Karpas-422 (cell line): ENCODE results near the gene FGFBP2. TPM values are rescaled to one million over a fixed set of nuclear protein-coding genes. Genes with fewer than 3 reads are reported as not detected.
A peak's percentile ranks its signal among the peaks of the same experiment; 100 is the strongest.

Source experiments
- DNase-seq: peaks from one replicate; pipeline ENCODE4 v3.0.0-alpha.2; 2015
- H2AFZ ChIP-seq: fragments of 200-600 bp; sonication (generic); 2 replicates; pipeline ENCODE4 v1.6.1; 2014; ENCODE audit warnings: antibody characterized with exemption, low read length, mixed read lengths
- H3K27ac ChIP-seq: fragments of 200-600 bp; sonication (generic); 2 replicates; pipeline ENCODE4 v1.5.1; 2014; ENCODE audit warnings: mild to moderate bottlenecking, low read length, moderate library complexity
- H3K27me3 ChIP-seq: fragments of 200-600 bp; sonication (generic); 2 replicates; pipeline ENCODE4 v1.6.1; 2014; ENCODE audit warnings: low read length, mixed read lengths
- H3K36me3 ChIP-seq: fragments of 200-600 bp; sonication (generic); 2 replicates; pipeline ENCODE4 v1.6.1; 2014; ENCODE audit warnings: low read length, mixed read lengths; ENCODE audit not compliant: insufficient read depth
- H3K4me1 ChIP-seq: fragments of 200-600 bp; sonication (generic); 2 replicates; pipeline ENCODE4 v1.6.1; 2014; ENCODE audit warnings: mild to moderate bottlenecking, low read length, mixed read lengths
- H3K4me2 ChIP-seq: fragments of 200-600 bp; sonication (generic); 2 replicates; pipeline ENCODE4 v1.6.1; 2014; ENCODE audit warnings: low read length, low read depth, mild to moderate bottlenecking; ENCODE audit not compliant: poor library complexity, severe bottlenecking
- H3K4me3 ChIP-seq: fragments of 200-600 bp; sonication (generic); 2 replicates; pipeline ENCODE4 v1.5.1; 2014; ENCODE audit warnings: mild to moderate bottlenecking, antibody characterized with exemption, low read length, mixed read lengths
- H3K79me2 ChIP-seq: fragments of 200-600 bp; sonication (generic); 2 replicates; pipeline ENCODE4 v1.6.1; 2014; ENCODE audit warnings: mild to moderate bottlenecking, low read length, mixed read lengths
- H3K9ac ChIP-seq: fragments of 200-600 bp; sonication (generic); 2 replicates; pipeline ENCODE4 v1.6.0; 2014; ENCODE audit warnings: low read length
- H3K9me2 ChIP-seq: fragments of 200-600 bp; sonication (generic), shearing (Covaris generic); replicated peaks from 2 replicates; pipeline ENCODE4 v1.6.0; 2014; ENCODE audit warnings: mild to moderate bottlenecking, low read length, moderate library complexity; ENCODE audit not compliant: insufficient read depth
- H3K9me3 ChIP-seq: fragments of 300-700, 200-600 bp; sonication (generic); 2 replicates; pipeline ENCODE4 v1.6.1; 2014; ENCODE audit warnings: low read length, mixed read lengths
- H4K20me1 ChIP-seq: fragments of 200-600 bp; sonication (generic); 2 replicates; pipeline ENCODE4 v1.6.1; 2014; ENCODE audit warnings: mild to moderate bottlenecking, antibody characterized with exemption, low read length, low read depth; ENCODE audit not compliant: insufficient read depth
- total RNA-seq: library from RNA; depleted of rRNA; stranded (reverse); fragments of >200 nt; shearing (Covaris generic); gene quantifications from 2 replicates; pipeline ENCODE4 v1.2.3, GENCODE V29; 2014; ENCODE audit warnings: low replicate concordance

FGFBP2 gene
- total RNA-seq, 1 experiment from 2014 or later: not detected

- Histone ChIP-seq H3K79me2 (no peaks in the 10 kb centered on the region), H3K27ac (no peak overlapping the region), H3K9me3 (no peaks in the 10 kb centered on the region), H3K36me3 (no peaks in the 10 kb centered on the region), H3K27me3 (no peaks in the 10 kb centered on the region), H2AFZ (no peak overlapping the region), H3K4me1 (no peaks in the 10 kb centered on the region), H3K9me2 (no peaks in the 10 kb centered on the region), H3K4me2 (no peak overlapping the region), H3K9ac (no peak overlapping the region), H4K20me1 (no peaks in the 10 kb centered on the region), H3K4me3 (no peak overlapping the region)
- DNase-seq: no peak
Measured at GRCh38 chr4:15961781-15962510, 1.0 kb downstream of the FGFBP2 start.

- H3K4me1 ChIP-seq: peaks cover 2% of the 10 kb centered on the region; the same call in 1 of the 2 replicates
- H3K4me3 ChIP-seq: no peak overlapping the region
- H3K79me2 ChIP-seq: no peaks in the 10 kb centered on the region
- DNase-seq: no peak
- H3K27me3 ChIP-seq: no peaks in the 10 kb centered on the region
- H3K9me2 ChIP-seq: no peaks in the 10 kb centered on the region
- no peak overlapping the region for H3K4me2 ChIP-seq
- H4K20me1 ChIP-seq: no peaks in the 10 kb centered on the region
- no peak overlapping the region for H3K27ac ChIP-seq
- H3K9ac ChIP-seq: no peak overlapping the region
- no peaks in the 10 kb centered on the region for H3K9me3 ChIP-seq
- H2AFZ ChIP-seq: no peak overlapping the region
- no peaks in the 10 kb centered on the region for H3K36me3 ChIP-seq
Measured at GRCh38 chr4:15958562-15958961, 4.4 kb downstream of the FGFBP2 start.

DNA sequence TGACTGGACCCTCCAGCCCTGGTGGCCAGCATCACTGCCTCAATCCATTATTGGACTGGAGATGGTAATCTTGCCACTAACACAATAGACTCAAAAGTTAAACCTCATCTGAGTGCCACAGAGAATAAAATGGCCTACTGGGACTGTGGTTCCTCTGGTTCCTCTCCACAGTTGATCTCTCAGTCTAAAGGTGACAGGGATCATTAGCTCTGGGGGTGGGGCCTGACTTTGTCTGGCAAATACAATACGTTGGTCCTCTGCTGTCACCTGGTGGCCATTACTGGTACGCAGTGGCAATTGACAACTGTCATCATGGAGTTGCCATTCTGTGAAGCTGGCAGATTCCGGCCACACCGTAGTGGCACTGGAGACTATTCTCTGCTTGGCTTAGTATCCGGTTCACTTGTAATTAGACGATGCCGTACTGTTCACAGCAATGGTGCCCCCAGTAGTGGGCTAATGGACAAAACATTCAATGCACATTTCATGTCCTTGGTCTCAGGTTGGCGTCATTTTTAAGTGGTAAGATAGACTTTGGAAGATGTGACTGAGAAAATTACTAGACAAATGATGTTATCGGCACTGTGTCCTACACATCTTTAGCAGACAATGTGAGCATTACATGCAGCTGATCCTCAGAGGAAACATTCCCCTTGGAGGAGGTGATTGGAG lies 6.7 kb downstream of the FGFBP2 start:
- Histone ChIP-seq H3K9ac (no peak overlapping the region), H3K27ac (no peak overlapping the region), H3K4me1 (peaks cover 2% of the 10 kb centered on the region; the same call in 1 of the 2 replicates), H2AFZ (no peak overlapping the region), H3K9me2 (no peaks in the 10 kb centered on the region), H3K4me3 (no peak overlapping the region), H3K27me3 (no peaks in the 10 kb centered on the region), H3K79me2 (no peaks in the 10 kb centered on the region), H3K36me3 (no peaks in the 10 kb centered on the region), H4K20me1 (no peaks in the 10 kb centered on the region), H3K4me2 (no peak overlapping the region), H3K9me3 (no peaks in the 10 kb centered on the region)
- peak; percentile 93 for DNase-seq

DNA sequence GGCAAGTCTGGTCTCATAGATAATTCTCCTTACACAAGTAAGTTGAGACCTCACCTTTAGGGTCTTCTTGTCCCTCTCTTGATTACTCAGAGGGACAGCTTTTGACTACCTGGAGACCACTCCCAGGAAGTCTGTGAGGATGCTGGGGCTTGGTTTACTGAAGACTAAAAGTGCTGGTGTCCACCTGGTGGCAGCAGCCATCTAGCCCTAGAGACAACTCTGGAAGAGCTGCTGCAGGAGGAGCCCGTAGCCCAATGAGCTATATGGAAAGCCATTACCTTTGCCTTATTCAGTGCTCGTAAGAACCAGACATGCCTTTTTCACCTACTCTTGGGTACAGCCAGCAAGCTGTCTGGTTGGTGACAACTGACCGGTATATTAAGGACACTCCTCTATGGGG lies 7.3 kb downstream of the FGFBP2 start:
- Histone ChIP-seq H3K4me2 (no peak overlapping the region), H4K20me1 (no peaks in the 10 kb centered on the region), H3K4me1 (peaks cover 2% of the 10 kb centered on the region; the same call in 1 of the 2 replicates), H3K36me3 (no peaks in the 10 kb centered on the region), H3K27me3 (no peaks in the 10 kb centered on the region), H3K9me2 (no peaks in the 10 kb centered on the region), H3K9me3 (no peaks in the 10 kb centered on the region), H3K27ac (no peak overlapping the region), H3K79me2 (no peaks in the 10 kb centered on the region), H3K4me3 (no peak overlapping the region), H2AFZ (no peak overlapping the region), H3K9ac (no peak overlapping the region)
- no peak for DNase-seq

GRCh38 chr4:15953625-15954024 lies 9.3 kb downstream of the FGFBP2 start:
- H3K79me2 ChIP-seq: no peaks in the 10 kb centered on the region
- no peak overlapping the region for H3K4me3 ChIP-seq
- no peaks in the 10 kb centered on the region for H3K27me3 ChIP-seq
- no peaks in the 10 kb centered on the region for H3K36me3 ChIP-seq
- H3K9me2 ChIP-seq: no peaks in the 10 kb centered on the region
- H3K9ac ChIP-seq: no peak overlapping the region
- H3K4me1 ChIP-seq: peaks cover 2% of the 10 kb centered on the region; the same call in 1 of the 2 replicates
- H2AFZ ChIP-seq: no peak overlapping the region
- no peak for DNase-seq
- no peak overlapping the region for H3K27ac ChIP-seq
- no peaks in the 10 kb centered on the region for H3K9me3 ChIP-seq
- H3K4me2 ChIP-seq: no peak overlapping the region
- no peaks in the 10 kb centered on the region for H4K20me1 ChIP-seq

DNA sequence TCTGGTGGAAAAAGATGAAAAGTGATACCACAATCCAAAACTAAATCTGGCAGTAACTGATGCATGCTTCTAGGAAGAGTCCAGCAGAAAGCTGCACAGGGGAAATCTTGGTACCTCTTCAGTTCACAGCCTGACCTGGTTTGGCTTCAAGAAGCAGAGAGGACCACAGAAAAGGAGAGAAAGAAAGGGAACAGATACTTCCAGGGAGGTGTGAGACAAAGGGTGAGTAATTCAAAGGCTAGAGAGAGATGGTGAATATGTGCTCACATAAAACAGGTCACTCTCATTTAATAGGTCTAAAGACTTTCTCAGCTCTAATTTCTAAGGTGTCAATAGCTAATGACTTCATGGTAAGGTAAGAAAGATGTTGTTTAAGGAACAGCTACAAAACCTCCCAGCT lies 11.2 kb downstream of the FGFBP2 start:
- Histone ChIP-seq H3K9me2 (no peaks in the 10 kb centered on the region), H3K27me3 (no peaks in the 10 kb centered on the region), H3K4me1 (peaks cover 2% of the 10 kb centered on the region; the same call in 1 of the 2 replicates), H3K36me3 (no peaks in the 10 kb centered on the region), H3K9me3 (no peaks in the 10 kb centered on the region), H3K79me2 (no peaks in the 10 kb centered on the region), H3K4me3 (no peak overlapping the region), H4K20me1 (no peaks in the 10 kb centered on the region), H2AFZ (no peak overlapping the region), H3K4me2 (no peak overlapping the region), H3K27ac (no peak overlapping the region), H3K9ac (no peak overlapping the region)
- DNase-seq: no peak

DNA sequence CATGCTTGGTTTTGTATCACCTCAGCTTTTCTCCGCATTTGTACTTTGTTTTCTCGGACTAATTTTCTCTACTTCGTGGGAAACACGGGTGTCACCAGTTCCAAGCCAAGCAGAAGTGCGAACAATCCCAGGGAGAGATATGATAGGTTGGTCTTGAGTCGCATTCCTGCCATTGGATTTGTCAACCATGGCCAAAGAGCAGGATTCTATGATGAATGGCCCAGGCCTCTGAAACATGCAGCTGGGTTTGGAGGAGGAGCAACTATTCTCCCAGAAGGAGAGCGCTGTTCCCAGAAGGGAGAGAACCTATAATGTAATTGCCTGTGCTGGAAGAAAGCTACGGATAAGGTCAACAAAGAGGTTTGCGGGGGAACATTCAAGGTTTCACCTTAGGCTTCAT lies 14.1 kb downstream of the FGFBP2 start:
- no peak overlapping the region for H3K27ac ChIP-seq

DNA sequence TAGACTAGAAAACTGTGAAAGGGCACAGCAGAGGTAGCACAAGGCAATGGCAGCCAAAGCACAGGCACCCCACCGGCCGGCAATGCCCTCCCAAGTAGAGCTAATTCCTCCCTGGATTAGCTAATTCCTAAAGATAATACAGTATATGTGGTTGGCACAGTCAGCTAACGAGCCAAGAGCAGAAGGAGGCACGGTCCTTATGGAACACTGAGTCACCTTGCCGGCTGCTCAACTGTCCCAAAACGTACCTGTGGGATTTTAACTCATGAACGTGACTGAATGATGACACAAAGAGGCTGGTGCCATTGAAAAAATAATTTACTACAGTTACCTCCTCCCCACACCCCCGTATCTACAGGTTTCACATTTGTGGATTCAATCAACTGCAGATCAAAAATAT lies 15.3 kb downstream of the FGFBP2 start:
- H3K4me2 ChIP-seq: no peak overlapping the region
- H3K79me2 ChIP-seq: no peaks in the 10 kb centered on the region
- H3K4me1 ChIP-seq: no peaks in the 10 kb centered on the region
- H2AFZ ChIP-seq: no peak overlapping the region
- no peak overlapping the region for H3K9ac ChIP-seq
- H3K27me3 ChIP-seq: no peaks in the 10 kb centered on the region
- H3K9me3 ChIP-seq: no peaks in the 10 kb centered on the region
- no peaks in the 10 kb centered on the region for H3K9me2 ChIP-seq
- no peak overlapping the region for H3K4me3 ChIP-seq
- no peaks in the 10 kb centered on the region for H3K36me3 ChIP-seq
- DNase-seq: no peak
- H3K27ac ChIP-seq: no peak overlapping the region
- H4K20me1 ChIP-seq: no peaks in the 10 kb centered on the region

More for the DNA sequence above, 14.1 kb downstream of the FGFBP2 start:
- no peak overlapping the region for H3K4me2 ChIP-seq
- no peaks in the 10 kb centered on the region for H3K27me3 ChIP-seq
- H3K4me1 ChIP-seq: no peaks in the 10 kb centered on the region
- no peak overlapping the region for H3K9ac ChIP-seq
- H4K20me1 ChIP-seq: no peaks in the 10 kb centered on the region
- no peak overlapping the region for H2AFZ ChIP-seq
- no peaks in the 10 kb centered on the region for H3K9me3 ChIP-seq
- no peaks in the 10 kb centered on the region for H3K79me2 ChIP-seq
- DNase-seq: no peak
- no peaks in the 10 kb centered on the region for H3K9me2 ChIP-seq
- H3K4me3 ChIP-seq: no peak overlapping the region
- H3K36me3 ChIP-seq: no peaks in the 10 kb centered on the region
